HG03439 (cell line): ENCODE data around the gene SHANK1.
"Not testable (repeated sequence)": the region's sequence is repeated elsewhere in the genome, so short reads cannot be mapped to it uniquely, and the experiment has no call there.

Source experiments
- ATAC-seq: cut with Tn5 transposase; IDR thresholded peaks from one replicate; pipeline ENCODE4 v1.9.1; 2021; ENCODE audit warnings: mild to moderate bottlenecking, moderate library complexity; ENCODE audit not compliant: unreplicated experiment

The SHANK1 gene

GRCh38 chr19:50719566-50719965, at the start of gene SHANK1:
TSS of gene SHANK1 (minus strand) at chr19:50719802. CDS start at chr19:50716919, 2,883 bp downstream.
- ATAC-seq: no peak

GRCh38 chr19:50768277-50768676, 48.7 kb upstream of the SHANK1 start:
- no peak for ATAC-seq

DNA sequence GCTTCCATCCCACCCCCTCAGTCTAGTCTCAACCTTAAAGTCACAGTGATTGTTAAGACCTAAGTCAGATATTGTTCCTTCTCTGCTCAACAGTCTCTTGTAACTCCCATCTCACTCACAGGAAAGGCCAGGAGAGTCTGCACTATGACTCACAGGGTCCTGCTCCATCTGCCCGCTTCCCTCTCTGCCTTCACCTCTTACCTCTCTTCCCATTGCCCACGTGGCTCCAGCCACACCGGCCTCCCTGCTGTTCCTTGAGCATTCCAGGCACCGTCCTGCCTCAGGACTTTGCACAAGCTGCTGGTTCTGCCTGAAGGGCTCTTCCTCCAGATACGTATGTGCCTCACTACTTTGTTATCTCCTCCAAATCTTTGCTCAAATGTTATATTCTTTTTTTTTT, 47.7 kb upstream of the SHANK1 start:
- not testable (repeated sequence) for ATAC-seq

DNA sequence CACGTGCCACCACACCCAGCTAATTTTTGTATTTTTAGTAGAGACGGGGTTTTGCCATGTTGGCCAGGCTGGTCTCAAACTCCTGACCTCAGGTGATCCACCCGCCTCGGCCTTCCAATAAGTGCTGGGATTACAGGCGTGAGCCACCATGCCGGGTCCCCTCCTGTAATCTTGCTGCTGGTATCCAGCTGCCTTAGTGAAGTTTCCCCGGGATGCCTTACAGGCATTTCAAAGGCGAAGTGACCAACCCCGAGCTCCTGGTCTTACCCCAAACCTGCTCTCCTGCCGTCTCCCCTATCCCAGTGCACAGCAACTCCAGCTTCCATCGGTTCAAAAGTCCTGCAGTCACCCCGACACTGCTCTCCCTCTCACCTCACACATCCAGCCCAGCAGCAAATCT, 47.1 kb upstream of the SHANK1 start:
- ATAC-seq: not testable (repeated sequence)

DNA sequence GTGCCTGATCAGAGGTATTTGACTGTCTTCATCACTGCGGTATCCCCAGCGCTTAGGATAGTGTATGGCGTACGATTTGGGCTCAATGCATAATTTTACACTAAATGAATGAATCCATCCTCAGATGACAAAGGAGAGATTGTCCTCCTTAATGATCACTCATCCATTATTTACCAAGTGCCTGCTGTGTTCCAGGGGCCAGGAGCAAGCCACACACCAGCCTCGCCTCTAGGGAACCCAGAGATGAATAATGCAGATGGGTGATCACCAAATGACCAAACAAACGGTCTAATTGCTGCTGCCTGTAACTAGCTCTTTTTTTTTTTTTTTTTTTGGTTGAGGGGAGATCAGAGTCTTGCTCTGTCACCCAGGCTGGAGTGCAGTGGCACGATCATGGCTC, 44.8 kb upstream of the SHANK1 start:
- no peak for ATAC-seq

- not testable (repeated sequence) for ATAC-seq
Measured at GRCh38 chr19:50763521-50763920, 43.9 kb upstream of the SHANK1 start.

DNA sequence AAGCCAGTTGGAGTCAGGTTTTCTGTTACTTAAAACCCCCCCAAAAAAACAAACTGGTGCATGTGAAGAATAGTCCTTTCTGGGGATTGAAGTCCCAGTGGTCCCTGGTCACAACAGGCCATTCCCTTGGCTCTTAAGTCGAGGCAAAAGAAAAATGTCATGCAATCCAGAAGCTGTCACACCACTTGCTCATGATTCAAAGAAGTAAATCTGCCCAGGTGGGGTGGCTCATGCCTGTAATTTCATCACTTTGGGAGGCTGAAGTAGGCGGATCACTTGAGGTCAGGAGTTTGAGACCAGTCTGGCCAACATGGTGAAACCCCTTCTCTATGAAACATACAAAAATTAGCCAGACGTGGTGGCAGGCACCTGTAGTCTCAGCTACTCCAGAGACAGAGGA, 41.9 kb upstream of the SHANK1 start:
- not testable (repeated sequence) for ATAC-seq

DNA sequence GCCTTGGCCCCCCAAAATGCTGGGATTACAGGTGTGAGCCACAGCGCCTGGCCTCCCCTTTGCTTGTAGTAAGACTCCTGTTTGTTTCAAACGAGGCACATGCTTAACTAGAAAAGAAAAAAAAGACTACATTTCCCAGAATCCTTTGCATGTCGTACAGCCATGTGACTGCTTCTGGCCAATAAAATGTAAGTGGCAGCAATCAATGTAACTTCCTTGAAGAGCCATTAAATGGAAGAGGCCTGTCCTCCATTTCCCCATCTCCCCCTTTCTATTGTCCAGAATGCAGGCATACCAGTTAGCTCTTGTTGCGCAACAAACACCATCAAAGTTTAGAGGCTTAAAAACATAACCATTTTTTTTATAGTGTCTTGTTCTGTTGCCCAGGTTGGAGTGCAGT, 40.3 kb upstream of the SHANK1 start:
- ATAC-seq: no peak

GRCh38 chr19:50759076-50759475, 39.5 kb upstream of the SHANK1 start:
- ATAC-seq: not testable (repeated sequence)

DNA sequence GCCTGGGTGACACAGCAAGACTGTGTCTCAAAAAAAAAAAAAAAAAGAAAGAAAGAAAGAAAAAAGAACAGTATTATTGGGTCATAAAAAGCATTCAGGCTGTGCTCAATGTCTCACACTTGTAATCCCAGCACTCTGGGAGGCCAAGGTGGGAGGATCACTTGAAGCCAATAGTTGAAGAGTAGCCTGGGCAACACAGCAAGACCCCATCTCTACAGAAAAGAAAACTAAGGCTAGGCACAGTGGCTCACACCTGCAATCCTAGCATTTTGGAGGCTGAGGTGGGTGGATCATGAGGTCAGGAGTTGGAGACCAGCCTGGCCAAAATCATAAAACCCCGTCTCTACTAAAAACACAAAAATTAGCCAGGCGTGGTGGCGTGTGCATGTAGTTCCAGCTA, 38.0 kb upstream of the SHANK1 start:
- not testable (repeated sequence) for ATAC-seq

DNA sequence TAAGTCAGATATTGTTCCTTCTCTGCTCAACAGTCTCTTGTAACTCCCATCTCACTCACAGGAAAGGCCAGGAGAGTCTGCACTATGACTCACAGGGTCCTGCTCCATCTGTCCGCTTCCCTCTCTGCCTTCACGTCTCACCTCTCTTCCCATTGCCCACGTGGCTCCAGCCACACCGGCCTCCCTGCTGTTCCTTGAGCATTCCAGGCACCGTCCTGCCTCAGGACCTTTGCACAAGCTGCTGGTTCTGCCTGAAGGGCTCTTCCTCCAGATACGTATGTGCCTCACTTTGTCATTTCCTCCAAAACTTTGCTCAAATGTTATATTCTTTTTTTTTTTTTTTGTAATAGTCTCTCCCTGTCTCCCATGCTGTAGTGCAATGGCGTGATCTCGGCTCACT, 36.6 kb upstream of the SHANK1 start:
- ATAC-seq: not testable (repeated sequence)

- no peak for ATAC-seq
Measured at GRCh38 chr19:50753879-50754278, 34.3 kb upstream of the SHANK1 start.

GRCh38 chr19:50750010-50750409, 30.4 kb upstream of the SHANK1 start:
- ATAC-seq: no peak

- no peak for ATAC-seq
Measured at GRCh38 chr19:50749490-50749889, 29.9 kb upstream of the SHANK1 start.

DNA sequence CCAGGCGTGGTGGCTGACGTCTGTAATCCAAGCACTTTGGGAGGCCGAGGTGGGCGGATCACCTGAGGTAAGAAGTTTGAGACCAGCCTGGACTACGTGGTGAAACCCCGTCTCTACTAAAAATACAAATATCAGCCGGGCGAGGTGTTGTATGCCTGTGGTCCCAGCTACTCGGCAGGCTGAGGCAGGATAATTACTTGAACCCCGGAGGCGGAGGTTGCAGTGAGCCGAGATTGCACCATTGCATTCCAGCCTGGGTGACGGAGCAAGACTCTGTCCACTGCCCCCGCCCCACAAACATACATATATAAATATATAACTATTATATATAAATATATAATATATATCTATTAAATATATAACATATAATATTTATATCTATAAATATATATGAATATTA, 27.5 kb upstream of the SHANK1 start:
- not testable (repeated sequence) for ATAC-seq

GRCh38 chr19:50745221-50745620, 25.6 kb upstream of the SHANK1 start:
- no peak for ATAC-seq

- ATAC-seq: no peak
Measured at GRCh38 chr19:50743537-50743936, 23.9 kb upstream of the SHANK1 start.

- ATAC-seq: no peak
Measured at GRCh38 chr19:50741179-50741933, 21.8 kb upstream of the SHANK1 start.

DNA sequence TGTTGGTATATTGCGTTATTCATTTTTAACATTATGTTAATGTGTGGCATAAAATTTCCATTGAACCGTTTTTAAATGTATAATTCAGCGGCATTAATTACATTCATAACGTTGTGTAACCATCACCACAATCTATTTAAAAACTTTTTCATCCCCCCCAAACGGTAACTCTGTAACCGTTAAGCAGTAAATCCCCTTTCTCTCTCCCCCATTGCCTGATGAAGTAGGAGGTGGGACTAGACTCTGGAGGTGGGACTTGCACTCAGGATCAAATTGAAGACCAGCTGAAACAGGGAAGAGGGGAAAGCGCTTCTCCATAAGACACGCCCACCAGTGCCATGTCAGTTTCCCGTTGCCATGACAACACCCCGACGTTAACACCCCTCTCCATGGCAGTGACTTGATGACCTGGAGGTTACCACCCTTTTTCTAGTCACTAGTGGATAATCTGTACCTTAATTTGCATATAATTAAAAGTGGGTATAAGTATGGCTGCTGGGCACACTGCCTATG, 20.4 kb upstream of the SHANK1 start:
- no peak for ATAC-seq

DNA sequence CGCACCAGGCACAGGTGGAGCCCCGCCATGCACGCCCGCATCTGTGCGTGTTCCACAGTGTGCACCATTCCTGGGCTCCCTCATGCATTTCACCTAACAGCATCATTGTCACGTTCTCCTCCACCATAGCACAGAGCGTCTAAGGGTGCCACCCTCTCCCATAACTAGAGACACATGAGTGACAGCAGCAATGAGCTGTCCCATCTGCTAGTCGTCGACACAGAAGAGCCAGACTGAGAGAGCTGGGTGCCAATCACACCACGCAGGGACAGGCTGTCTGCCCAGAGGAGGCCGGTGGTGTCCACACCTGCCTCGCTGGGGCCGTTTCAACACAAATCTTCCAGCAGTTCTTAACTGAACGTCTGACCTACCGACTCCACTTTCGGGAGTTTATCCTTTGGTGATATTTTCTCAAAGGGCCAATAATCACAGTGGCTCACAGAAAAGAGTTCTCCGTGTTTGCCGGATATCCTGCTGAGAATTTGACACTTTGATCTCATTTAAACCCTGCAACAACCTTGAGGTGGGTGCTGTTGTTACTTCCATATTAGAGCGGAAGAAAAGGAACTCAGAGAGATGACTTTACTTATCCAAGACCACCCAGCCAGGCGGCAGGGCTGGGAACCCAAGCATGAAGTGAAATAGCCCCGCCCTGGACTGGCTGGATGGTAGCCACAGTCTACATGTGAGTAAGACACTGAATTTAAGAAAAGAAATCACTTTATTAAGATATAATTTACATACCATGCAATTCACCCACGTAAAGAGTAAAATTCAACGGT, 19.7 kb upstream of the SHANK1 start:
- no peak for ATAC-seq

- no peak for ATAC-seq
Measured at GRCh38 chr19:50736338-50736737, 16.7 kb upstream of the SHANK1 start.

DNA sequence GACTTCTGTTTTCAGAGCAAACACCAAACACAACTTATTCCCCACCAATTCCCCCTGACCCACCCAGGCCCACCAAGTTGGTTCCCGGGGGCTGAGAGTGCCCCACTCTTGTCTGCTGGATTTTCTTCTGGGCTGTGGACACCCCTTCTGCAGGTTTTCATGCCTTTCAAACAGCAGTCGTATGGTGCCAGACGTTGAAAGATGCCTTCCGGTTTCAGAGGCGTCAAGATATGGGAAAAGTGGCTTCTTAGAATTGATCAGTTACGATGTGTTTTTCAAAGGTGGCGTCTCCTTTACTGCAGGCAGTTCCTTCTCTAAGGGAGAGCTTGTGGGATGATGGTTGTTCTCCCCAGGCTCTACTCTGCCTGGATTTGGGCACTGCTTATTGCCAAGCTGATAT, 16.3 kb upstream of the SHANK1 start:
- no peak for ATAC-seq
